Keratinocyte (primary cell): ENCODE measurements around the gene PLAAT5. TPM values are rescaled to one million over a fixed set of nuclear protein-coding genes. Genes with fewer than 3 reads are reported as not detected.
A peak's percentile ranks its signal among the peaks of the same experiment; 100 is the strongest.

Source experiments
- DNase-seq: peaks from one replicate; pipeline ENCODE4 v3.0.0-alpha.2; 2011; ENCODE audit warnings: low read depth, missing footprints, low spot score
- FAIRE-seq: peaks from 2 replicates; lab custom pipeline; 2011; peaks lifted over from hg19 to GRCh38; lab: Jason Lieb, UNC
- H2AFZ ChIP-seq: 2 replicates; pipeline ENCODE4 v1.6.0; 2012; ENCODE audit warnings: low read length, control low read depth, inconsistent platforms; ENCODE audit not compliant: control insufficient read depth
- H3K27ac ChIP-seq: 2 replicates; pipeline ENCODE4 v1.5.1; 2011; ENCODE audit warnings: low read length; ENCODE audit not compliant: control insufficient read depth, insufficient read depth
- H3K27me3 ChIP-seq: 3 replicates; pipeline ENCODE4 v1.6.0; 2011; ENCODE audit warnings: low read length; ENCODE audit not compliant: control insufficient read depth, insufficient read depth; ENCODE audit errors: extremely low read depth
- H3K36me3 ChIP-seq, 2 experiments: 2 replicates in 1 of 2; 3 replicates in 1 of 2; pipeline ENCODE4 v1.5.1; 2011; ENCODE audit warnings: low read length in 2 of 2, mild to moderate bottlenecking in 1 of 2; ENCODE audit not compliant: control insufficient read depth in 2 of 2, insufficient read depth in 2 of 2; ENCODE audit errors: extremely low read depth in 1 of 2
- H3K4me1 ChIP-seq: 3 replicates; pipeline ENCODE4 v1.5.1; 2011; ENCODE audit warnings: low read length; ENCODE audit not compliant: control insufficient read depth, insufficient read depth; ENCODE audit errors: extremely low read depth
- H3K4me2 ChIP-seq: 3 replicates; pipeline ENCODE4 v1.6.0; 2011; ENCODE audit warnings: low read depth, low read length; ENCODE audit not compliant: control insufficient read depth, insufficient read depth; ENCODE audit errors: extremely low read depth
- H3K4me3 ChIP-seq, 3 experiments: fragments of 200-600 bp in 1 of 3; sonication (generic) in 1 of 3; 2 replicates in 2 of 3; 3 replicates in 1 of 3; pipeline ENCODE4 v1.5.1; 2011 to 2016; ENCODE audit warnings: low read length in 3 of 3, mild to moderate bottlenecking in 3 of 3, control low read depth in 2 of 3, inconsistent platforms in 1 of 3, low read depth in 1 of 3, mixed read lengths in 1 of 3, mixed run types in 1 of 3, moderate library complexity in 1 of 3; ENCODE audit not compliant: control insufficient read depth in 2 of 3, insufficient read depth in 2 of 3; ENCODE audit errors: extremely low read depth in 1 of 3
- H3K79me2 ChIP-seq: 2 replicates; pipeline ENCODE4 v1.6.0; 2012; ENCODE audit warnings: low read length; ENCODE audit not compliant: control insufficient read depth, insufficient read depth
- H3K9ac ChIP-seq: 3 replicates; pipeline ENCODE4 v1.6.0; 2011; ENCODE audit warnings: low read length; ENCODE audit not compliant: control insufficient read depth, insufficient read depth; ENCODE audit errors: extremely low read depth
- H3K9me1 ChIP-seq: 3 replicates; pipeline ENCODE4 v1.6.0; 2011; ENCODE audit warnings: low read length; ENCODE audit not compliant: control insufficient read depth, insufficient read depth; ENCODE audit errors: extremely low read depth
- H3K9me3 ChIP-seq: 2 replicates; pipeline ENCODE4 v1.5.1; 2012; ENCODE audit warnings: low read depth, low read length; ENCODE audit not compliant: control insufficient read depth
- H4K20me1 ChIP-seq: 3 replicates; pipeline ENCODE4 v1.6.0; 2011; ENCODE audit warnings: low read length; ENCODE audit not compliant: control insufficient read depth, insufficient read depth; ENCODE audit errors: extremely low read depth
- EZH2 ChIP-seq: IDR thresholded peaks from one replicate; pipeline ENCODE4 v1.6.1; 2012; ENCODE audit warnings: inconsistent platforms, mild to moderate bottlenecking, low read length, moderate library complexity
- dilution Hi-C: fragments of 300-500 bp; cut with MboI; formaldehyde crosslinking; loops from one replicate; pipeline ENCODE4 v1.7.0; 2020; ENCODE audit warnings: low sequenced_read_pairs; ENCODE audit not compliant: extremely low pct_ligation_motif_present
- polyA plus RNA-seq, 5 experiments: library from polyadenylated mRNA; depleted of rRNA in 3 of 5; stranded (reverse) in 3 of 5; stranded (forward) in 1 of 5; unstranded in 1 of 5; fragments of >200 nt; gene quantifications; 1 replicate in 1 of 5; 2 replicates in 3 of 5; 3 replicates in 1 of 5; pipeline versions ENCODE4 v1.2.1 to v1.2.3, GENCODE V29; 2011 to 2012; ENCODE audit warnings: missing spikeins in 2 of 5, low read depth in 1 of 5, low replicate concordance in 1 of 5
- TF ChIP-seq, protein P1 (sequence below), 3 experiments: IDR thresholded peaks in 1 of 3; conservative IDR thresholded peaks in 1 of 3; optimal IDR thresholded peaks in 1 of 3; 2 replicates in 2 of 3; 3 replicates in 1 of 3; pipeline versions ENCODE3 to v1.5.1; 2011; ENCODE audit warnings: low read length in 3 of 3, mild to moderate bottlenecking in 3 of 3, moderate library complexity in 2 of 3, control low read depth in 1 of 3, inconsistent platforms in 1 of 3; ENCODE audit not compliant: insufficient read depth in 2 of 3; ENCODE audit errors: extremely low read depth in 1 of 3

Gene PLAAT5
- polyA plus RNA-seq, 1 donor (not counting 4 experiments of a cell fraction or from before 2014, with no cell fraction given) = not detected

DNA sequence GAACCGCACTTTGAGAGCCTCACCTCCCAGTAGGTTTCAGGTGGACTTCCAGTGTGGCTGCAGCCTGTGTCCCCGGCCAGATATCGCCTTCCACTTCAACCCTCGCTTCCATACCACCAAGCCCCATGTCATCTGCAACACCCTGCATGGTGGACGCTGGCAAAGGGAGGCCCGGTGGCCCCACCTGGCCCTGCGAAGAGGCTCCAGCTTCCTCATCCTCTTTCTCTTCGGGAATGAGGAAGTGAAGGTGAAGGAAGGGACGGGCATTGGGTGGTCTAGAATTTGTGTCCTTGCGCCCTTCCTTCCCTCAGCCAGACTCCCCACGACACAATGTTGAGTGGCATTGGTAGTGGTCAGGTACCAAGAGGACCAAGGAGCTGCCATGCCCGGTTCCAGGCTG is 17.8 kb upstream of the PLAAT5 start:
- no peak overlapping the region for H3K9ac ChIP-seq
- no peak for TF ChIP-seq EZH2
- TF ChIP-seq, protein P1, sequence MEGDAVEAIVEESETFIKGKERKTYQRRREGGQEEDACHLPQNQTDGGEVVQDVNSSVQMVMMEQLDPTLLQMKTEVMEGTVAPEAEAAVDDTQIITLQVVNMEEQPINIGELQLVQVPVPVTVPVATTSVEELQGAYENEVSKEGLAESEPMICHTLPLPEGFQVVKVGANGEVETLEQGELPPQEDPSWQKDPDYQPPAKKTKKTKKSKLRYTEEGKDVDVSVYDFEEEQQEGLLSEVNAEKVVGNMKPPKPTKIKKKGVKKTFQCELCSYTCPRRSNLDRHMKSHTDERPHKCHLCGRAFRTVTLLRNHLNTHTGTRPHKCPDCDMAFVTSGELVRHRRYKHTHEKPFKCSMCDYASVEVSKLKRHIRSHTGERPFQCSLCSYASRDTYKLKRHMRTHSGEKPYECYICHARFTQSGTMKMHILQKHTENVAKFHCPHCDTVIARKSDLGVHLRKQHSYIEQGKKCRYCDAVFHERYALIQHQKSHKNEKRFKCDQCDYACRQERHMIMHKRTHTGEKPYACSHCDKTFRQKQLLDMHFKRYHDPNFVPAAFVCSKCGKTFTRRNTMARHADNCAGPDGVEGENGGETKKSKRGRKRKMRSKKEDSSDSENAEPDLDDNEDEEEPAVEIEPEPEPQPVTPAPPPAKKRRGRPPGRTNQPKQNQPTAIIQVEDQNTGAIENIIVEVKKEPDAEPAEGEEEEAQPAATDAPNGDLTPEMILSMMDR (optimal IDR thresholded peaks at IDR 0.05 in 1 of 3, IDR thresholded peaks at IDR 0.05 in 1 of 3, conservative IDR thresholded peaks at IDR 0.05 in 1 of 3; ENCODE audit: extremely low read depth in 1 of 3, insufficient read depth in 2 of 3, low read length in 3 of 3) = no peak
- FAIRE-seq (no peak), DNase-seq (no peak)
- H3K9me1 ChIP-seq = no peaks in the 10 kb centered on the region
- H3K4me3 ChIP-seq = no peak overlapping the region
- H3K4me2 ChIP-seq = no peak overlapping the region
- no peaks in the 10 kb centered on the region for H3K4me1 ChIP-seq
- H3K27ac ChIP-seq = no peak overlapping the region
- H2AFZ ChIP-seq = no peak overlapping the region
- H3K36me3 ChIP-seq = no peaks in the 10 kb centered on the region
- dilution Hi-C loops = no loop called here
- no peaks in the 10 kb centered on the region for H4K20me1 ChIP-seq
- H3K79me2 ChIP-seq = no peaks in the 10 kb centered on the region
- no peaks in the 10 kb centered on the region for H3K9me3 ChIP-seq
- no peaks in the 10 kb centered on the region for H3K27me3 ChIP-seq

DNA sequence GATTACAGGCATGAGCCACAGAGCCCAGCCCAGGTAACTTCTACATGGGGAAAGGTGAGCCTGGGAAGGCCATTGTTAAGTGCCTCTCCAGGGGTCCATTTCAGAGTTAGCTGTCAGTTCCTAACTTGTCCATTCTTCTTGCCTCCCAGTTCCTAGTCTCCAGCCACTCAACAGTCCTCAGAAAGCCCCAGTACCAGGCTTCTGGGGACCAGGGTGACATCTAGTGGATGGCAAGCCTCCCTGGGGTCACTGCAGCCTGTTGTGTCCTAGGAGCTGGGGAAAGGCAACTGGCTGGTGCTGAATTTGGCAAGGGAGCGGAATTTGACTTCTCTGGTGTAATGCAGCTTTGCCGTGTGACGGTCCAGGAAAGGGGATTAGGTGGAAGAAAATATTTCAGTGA is 17.0 kb upstream of the PLAAT5 start:
- TF ChIP-seq, protein P1 (optimal IDR thresholded peaks at IDR 0.05 in 1 of 3, IDR thresholded peaks at IDR 0.05 in 1 of 3, conservative IDR thresholded peaks at IDR 0.05 in 1 of 3; ENCODE audit: extremely low read depth in 1 of 3, insufficient read depth in 2 of 3, low read length in 3 of 3) = peak in 2 of 3 experiments; percentile 26 to 29
- TF ChIP-seq EZH2 = no peak
- Histone ChIP-seq H3K4me3 (no peak overlapping the region), H3K27me3 (no peaks in the 10 kb centered on the region), H3K4me2 (no peak overlapping the region), H3K9ac (no peak overlapping the region), H3K9me1 (no peaks in the 10 kb centered on the region), H3K9me3 (no peaks in the 10 kb centered on the region), H3K36me3 (no peaks in the 10 kb centered on the region), H4K20me1 (no peaks in the 10 kb centered on the region), H3K79me2 (no peaks in the 10 kb centered on the region), H3K4me1 (no peaks in the 10 kb centered on the region), H2AFZ (no peak overlapping the region), H3K27ac (no peak overlapping the region)
- DNase-seq = no peak
- no peak for FAIRE-seq
- dilution Hi-C loops = no loop called here
